H1 (cell line): ENCODE data around the gene OASL.

Source experiments
- CTCF ChIP-seq, 3 experiments: IDR thresholded peaks; 1 replicate in 2 of 3; 2 replicates in 1 of 3; pipeline versions ENCODE4 v1.5.1 to v1.6.1; 2011; ENCODE audit warnings: low read length in 3 of 3, mild to moderate bottlenecking in 3 of 3, inconsistent platforms in 2 of 3, low read depth in 1 of 3, moderate library complexity in 1 of 3; ENCODE audit not compliant: insufficient read depth in 1 of 3; ENCODE audit errors: control extremely low read depth in 1 of 3
- EP300 ChIP-seq, 2 experiments: IDR thresholded peaks; 1 replicate in 1 of 2; 2 replicates in 1 of 2; pipeline ENCODE4 v1.6.1; 2011 to 2012; ENCODE audit warnings: low read depth in 2 of 2, low read length in 2 of 2, mild to moderate bottlenecking in 2 of 2, borderline replicate concordance in 1 of 2, inconsistent platforms in 1 of 2, moderate library complexity in 1 of 2
- EZH2 ChIP-seq: fragments of 200-600 bp; sonication (generic); IDR thresholded peaks from 2 replicates; pipeline ENCODE4 v1.7.1; 2012; ENCODE audit warnings: low read depth, mild to moderate bottlenecking, moderate library complexity, low read length, inconsistent platforms; ENCODE audit not compliant: severe bottlenecking
- GTF2F1 ChIP-seq: IDR thresholded peaks from 2 replicates; pipeline ENCODE4 v1.6.1; 2012; ENCODE audit warnings: low read depth, low read length, improper control_type of control experiment, borderline replicate concordance
- MAFK ChIP-seq: IDR thresholded peaks from 2 replicates; pipeline ENCODE4 v1.6.1; 2012; ENCODE audit warnings: low read depth, mild to moderate bottlenecking, improper control_type of control experiment, low read length

GRCh38 chr12:121022713-121023112 is 16.3 kb downstream of the OASL start:
- no peak for TF ChIP-seq MAFK
- TF ChIP-seq GTF2F1: no peak
- TF ChIP-seq CTCF (IDR thresholded peaks at IDR 0.05; ENCODE audit: control extremely low read depth in 1 of 3, insufficient read depth in 1 of 3, low read depth in 1 of 3, low read length in 3 of 3): no peak
- no peak for TF ChIP-seq EP300 (IDR thresholded peaks at IDR 0.05; ENCODE audit: borderline replicate concordance in 1 of 2, low read depth in 2 of 2, low read length in 2 of 2)
- TF ChIP-seq EZH2: no peak
